Stimulated activated CD4-positive, alpha-beta T cell treated with anti-CD3 and anti-CD28 coated beads, Interleukin-15, amount 100 ng/mL, for 1 hour (primary cell): ENCODE results near the gene OR2K2.
"Not testable (repeated sequence)": the region's sequence is repeated elsewhere in the genome, so short reads cannot be mapped to it uniquely, and the experiment has no call there.

Experiments
- DNase-seq, 2 donors: peaks; one replicate each; pipeline ENCODE4 v3.0.0-alpha.2; 2020; ENCODE audit warnings: low read depth in 1 of 2, low spot score in 1 of 2

Gene OR2K2

DNA sequence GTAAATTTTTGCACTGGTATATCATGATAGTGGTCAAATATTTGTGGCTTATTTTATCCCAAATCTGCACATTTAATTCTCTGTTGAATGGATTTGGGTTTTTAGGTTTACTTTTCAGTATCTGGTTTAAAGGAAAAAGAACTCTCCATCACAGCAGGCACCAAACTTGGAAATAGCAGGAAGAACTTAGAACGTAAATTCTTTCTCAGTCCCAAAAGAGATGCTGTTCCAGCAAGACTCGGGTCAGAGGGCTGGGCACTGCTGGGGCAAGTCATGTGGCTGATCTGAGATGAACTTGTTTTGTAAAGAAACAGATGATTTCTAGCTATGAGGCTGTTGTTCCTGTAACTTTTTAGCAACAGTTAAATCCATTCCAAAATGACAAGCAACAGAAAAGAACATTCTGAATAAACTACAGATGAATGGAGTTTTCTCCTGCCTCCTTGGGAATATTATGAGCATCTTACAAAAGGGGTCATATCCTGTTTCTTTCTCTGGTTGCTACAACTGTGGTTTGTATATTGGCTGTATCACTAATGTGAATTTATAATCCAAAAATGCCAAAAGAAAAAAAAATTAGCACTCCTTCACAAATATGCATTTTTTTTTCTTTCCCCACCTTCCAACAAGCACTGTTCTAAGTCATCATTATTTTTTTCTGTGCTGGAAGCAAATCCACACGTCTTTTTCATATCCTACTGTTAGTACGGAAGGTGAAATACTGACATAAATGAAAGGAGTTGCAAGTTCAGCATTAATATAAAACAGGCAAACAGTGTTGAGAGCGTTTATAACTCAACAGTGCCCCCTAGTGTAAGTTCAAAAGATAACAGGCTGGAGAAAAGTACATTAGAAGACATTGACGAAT, 31.1 kb downstream of the OR2K2 start:
- no peak for DNase-seq

GRCh38 chr9:111298111-111298510, 31.9 kb downstream of the OR2K2 start:
- no peak for DNase-seq

GRCh38 chr9:111297066-111297824, 32.8 kb downstream of the OR2K2 start:
- no peak for DNase-seq

GRCh38 chr9:111294691-111295451, 35.2 kb downstream of the OR2K2 start:
- no peak for DNase-seq

- DNase-seq: no peak
Measured at GRCh38 chr9:111287127-111287526, 42.9 kb downstream of the OR2K2 start.

- no peak for DNase-seq
Measured at GRCh38 chr9:111284703-111285102, 45.3 kb downstream of the OR2K2 start.

GRCh38 chr9:111282845-111283244, 47.2 kb downstream of the OR2K2 start:
- DNase-seq: no peak

- DNase-seq: not testable (repeated sequence)
Measured at GRCh38 chr9:111280795-111281194, 49.2 kb downstream of the OR2K2 start.
